ENCODE results near the gene LPGAT1. TPM values are rescaled to one million over a fixed set of nuclear protein-coding genes. Genes with fewer than 3 reads are reported as not detected.

The LPGAT1 gene
- polyA plus RNA-seq, 1 experiment, result 16.5 TPM

DNA sequence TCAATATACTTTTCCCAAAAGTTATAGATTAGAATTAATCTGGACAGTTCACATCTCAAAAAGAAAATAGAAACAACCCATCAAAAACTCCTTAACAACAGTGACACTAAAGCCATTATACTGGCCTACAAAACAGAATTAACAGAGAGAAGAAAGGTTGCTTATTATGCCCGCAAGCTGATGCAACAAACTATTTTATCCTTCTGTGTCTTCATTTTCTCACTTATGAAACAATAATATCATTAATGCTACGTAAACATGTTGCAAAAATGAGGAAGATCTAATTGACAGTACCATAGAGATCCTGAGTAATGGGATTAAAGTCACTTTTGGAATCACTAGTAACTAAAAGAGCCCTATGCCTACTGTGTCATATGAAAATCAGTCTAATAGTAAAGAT, 32.6 kb downstream of the LPGAT1 start:
- no peak for DNase-seq (ENCODE audit: low read depth, low spot score)
- POLR2A ChIA-PET, result no interaction called here
- Histone ChIP-seq H3K27me3 (ENCODE audit: control insufficient read depth, insufficient read depth, low read length) (no peaks in the 10 kb centered on the region), H3K27ac (ENCODE audit: low read depth, low read length) (no peak overlapping the region), H3K4me3 (ENCODE audit: low read depth, low read length) (no peak overlapping the region), H3K9me3 (ENCODE audit: control insufficient read depth, insufficient read depth, low read length) (peaks cover 2% of the 10 kb centered on the region)
- TF ChIP-seq, protein P1, sequence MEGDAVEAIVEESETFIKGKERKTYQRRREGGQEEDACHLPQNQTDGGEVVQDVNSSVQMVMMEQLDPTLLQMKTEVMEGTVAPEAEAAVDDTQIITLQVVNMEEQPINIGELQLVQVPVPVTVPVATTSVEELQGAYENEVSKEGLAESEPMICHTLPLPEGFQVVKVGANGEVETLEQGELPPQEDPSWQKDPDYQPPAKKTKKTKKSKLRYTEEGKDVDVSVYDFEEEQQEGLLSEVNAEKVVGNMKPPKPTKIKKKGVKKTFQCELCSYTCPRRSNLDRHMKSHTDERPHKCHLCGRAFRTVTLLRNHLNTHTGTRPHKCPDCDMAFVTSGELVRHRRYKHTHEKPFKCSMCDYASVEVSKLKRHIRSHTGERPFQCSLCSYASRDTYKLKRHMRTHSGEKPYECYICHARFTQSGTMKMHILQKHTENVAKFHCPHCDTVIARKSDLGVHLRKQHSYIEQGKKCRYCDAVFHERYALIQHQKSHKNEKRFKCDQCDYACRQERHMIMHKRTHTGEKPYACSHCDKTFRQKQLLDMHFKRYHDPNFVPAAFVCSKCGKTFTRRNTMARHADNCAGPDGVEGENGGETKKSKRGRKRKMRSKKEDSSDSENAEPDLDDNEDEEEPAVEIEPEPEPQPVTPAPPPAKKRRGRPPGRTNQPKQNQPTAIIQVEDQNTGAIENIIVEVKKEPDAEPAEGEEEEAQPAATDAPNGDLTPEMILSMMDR (IDR thresholded peaks at IDR 0.05; ENCODE audit: low read depth, low read length), result no peak
- CTCF ChIA-PET, result interaction anchor here (0.9 to 1.6 kb wide), 3 partner anchors 100 to 237 kb away, joined by 3 to 6 read pairs (median 5); partner anchors contain the start of genes DTL and INTS7

GRCh38 chr1:211791979-211792378, 38.6 kb downstream of the LPGAT1 start:
- Histone ChIP-seq H3K27me3 (ENCODE audit: control insufficient read depth, insufficient read depth, low read length) (no peaks in the 10 kb centered on the region), H3K27ac (ENCODE audit: low read depth, low read length) (no peak overlapping the region), H3K9me3 (ENCODE audit: control insufficient read depth, insufficient read depth, low read length) (no peaks in the 10 kb centered on the region), H3K4me3 (ENCODE audit: low read depth, low read length) (no peak overlapping the region)
- no peak for DNase-seq (ENCODE audit: low read depth, low spot score)
- TF ChIP-seq, protein P1 (IDR thresholded peaks at IDR 0.05; ENCODE audit: low read depth, low read length), result no peak
- ChIA-PET POLR2A (no interaction called here), CTCF (no interaction called here)

DNA sequence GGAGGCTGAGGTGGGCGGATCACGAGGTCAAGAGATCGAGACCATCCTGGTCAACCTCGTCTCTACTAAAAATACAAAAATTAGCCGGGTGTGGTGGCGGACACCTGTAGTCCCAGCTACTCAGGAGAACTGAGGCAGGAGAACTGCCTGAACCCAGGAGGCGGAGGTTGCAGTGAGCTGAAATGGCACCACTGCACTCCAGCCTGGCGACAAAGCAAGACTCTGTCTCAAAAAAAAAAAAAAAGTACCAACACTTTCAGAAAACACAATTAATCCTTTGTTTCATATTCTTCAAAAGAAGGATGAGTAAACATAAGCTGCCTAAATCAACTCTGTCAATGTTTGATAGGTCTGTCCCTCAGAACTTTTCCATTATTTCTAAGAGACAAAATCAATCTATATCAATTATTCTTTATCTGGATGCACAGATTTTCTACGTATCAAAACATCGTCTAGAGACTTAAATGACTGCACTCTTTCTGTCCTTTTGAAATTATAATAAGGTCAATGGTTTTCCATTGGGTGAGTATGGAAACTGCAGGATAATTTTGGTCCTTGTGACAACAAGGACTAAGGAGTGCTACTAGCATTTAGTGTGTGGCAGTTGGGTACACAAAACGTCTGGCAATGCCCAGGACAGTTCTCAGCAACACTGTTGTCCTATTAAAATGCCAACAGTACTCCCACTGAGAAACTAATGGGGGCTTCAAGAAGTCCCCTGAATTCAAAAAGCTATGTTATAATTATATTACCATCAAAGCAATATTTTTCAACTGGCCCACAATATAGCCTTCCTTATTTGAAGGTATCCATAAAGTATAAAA, 40.7 kb downstream of the LPGAT1 start:
- Histone ChIP-seq H3K9me3 (ENCODE audit: control insufficient read depth, insufficient read depth, low read length) (no peaks in the 10 kb centered on the region), H3K27ac (ENCODE audit: low read depth, low read length) (no peak overlapping the region), H3K27me3 (ENCODE audit: control insufficient read depth, insufficient read depth, low read length) (no peaks in the 10 kb centered on the region), H3K4me3 (ENCODE audit: low read depth, low read length) (no peak overlapping the region)
- POLR2A ChIA-PET, result no interaction called here
- CTCF ChIA-PET, result interaction anchor here (1.4 kb wide), 1 partner anchor 246 kb away, joined by 4 read pairs; the partner anchor contains the start of genes DTL and INTS7
- TF ChIP-seq, protein P1 (IDR thresholded peaks at IDR 0.05; ENCODE audit: low read depth, low read length), result no peak
- no peak for DNase-seq (ENCODE audit: low read depth, low spot score)

- CTCF ChIA-PET, result interaction anchor here (1.4 kb wide), 3 partner anchors 91 to 247 kb away, joined by 4 to 8 read pairs (median 6); partner anchors contain the start of genes DTL and INTS7
- H3K27me3 ChIP-seq (ENCODE audit: control insufficient read depth, insufficient read depth, low read length), result no peaks in the 10 kb centered on the region
- DNase-seq (ENCODE audit: low read depth, low spot score), result no peak
- H3K4me3 ChIP-seq (ENCODE audit: low read depth, low read length), result no peak overlapping the region
- TF ChIP-seq, protein P1 (IDR thresholded peaks at IDR 0.05; ENCODE audit: low read depth, low read length), result no peak
- H3K9me3 ChIP-seq (ENCODE audit: control insufficient read depth, insufficient read depth, low read length), result no peaks in the 10 kb centered on the region
- no peak overlapping the region for H3K27ac ChIP-seq (ENCODE audit: low read depth, low read length)
- POLR2A ChIA-PET, result no interaction called here
Observed at GRCh38 chr1:211788626-211789025, 41.9 kb downstream of the LPGAT1 start.

GRCh38 chr1:211783897-211784296, 46.7 kb downstream of the LPGAT1 start:
- CTCF ChIA-PET, result interaction anchor here (0.6 to 2.0 kb wide), 3 partner anchors 20 to 103 kb away, joined by 3 to 8 read pairs (median 5); no protein-coding TSS in a partner anchor
- no peaks in the 10 kb centered on the region for H3K9me3 ChIP-seq (ENCODE audit: control insufficient read depth, insufficient read depth, low read length)
- POLR2A ChIA-PET, result no interaction called here
- no peak overlapping the region for H3K27ac ChIP-seq (ENCODE audit: low read depth, low read length)
- H3K27me3 ChIP-seq (ENCODE audit: control insufficient read depth, insufficient read depth, low read length), result no peaks in the 10 kb centered on the region
- no peak for DNase-seq (ENCODE audit: low read depth, low spot score)
- TF ChIP-seq, protein P1 (IDR thresholded peaks at IDR 0.05; ENCODE audit: low read depth, low read length), result no peak
- H3K4me3 ChIP-seq (ENCODE audit: low read depth, low read length), result no peak overlapping the region
